HUDEP-2 (cell line): ENCODE data around the gene RAB42.
A peak's percentile ranks its signal among the peaks of the same experiment; 100 is the strongest.
"Not testable (repeated sequence)": the region's sequence is repeated elsewhere in the genome, so short reads cannot be mapped to it uniquely, and the experiment has no call there.

Experiments
- DNase-seq, 76 experiments: peaks; one replicate each; lab custom pipeline; 2025; ENCODE audit not compliant: unreplicated experiment in 76 of 76; lab: John Stamatoyannopoulos, UW

The RAB42 gene, protein sequence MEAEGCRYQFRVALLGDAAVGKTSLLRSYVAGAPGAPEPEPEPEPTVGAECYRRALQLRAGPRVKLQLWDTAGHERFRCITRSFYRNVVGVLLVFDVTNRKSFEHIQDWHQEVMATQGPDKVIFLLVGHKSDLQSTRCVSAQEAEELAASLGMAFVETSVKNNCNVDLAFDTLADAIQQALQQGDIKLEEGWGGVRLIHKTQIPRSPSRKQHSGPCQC

GRCh38 chr1:28591708-28592320, at the start of gene RAB42:
Gene RAB42 (plus strand): TSS chr1:28592265. CDS start chr1:28592512, 247 bp downstream.
- DNase-seq = peak in 2 of 76 experiments; percentile 3 to 10

GRCh38 chr1:28545246-28545628, 46.8 kb upstream of the RAB42 start:
- DNase-seq = no peak

DNA sequence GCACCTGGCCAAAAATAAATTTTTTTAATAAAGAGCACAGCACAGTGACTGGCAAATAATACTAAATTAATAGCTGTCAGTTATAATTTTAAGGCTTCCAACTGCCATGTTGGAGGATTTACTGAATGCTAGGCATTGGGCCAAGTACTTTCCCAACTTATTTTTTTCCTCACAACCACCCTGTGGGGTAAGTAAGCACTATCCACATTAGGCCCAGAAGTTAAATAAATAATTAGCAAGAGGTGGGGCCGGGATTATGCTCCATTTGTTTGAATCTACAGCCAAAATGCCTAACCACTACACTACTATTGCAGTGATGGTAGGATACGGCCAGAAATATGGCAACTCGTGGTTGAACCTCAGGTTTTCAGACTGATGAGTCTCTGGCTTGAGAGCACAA, 43.7 kb upstream of the RAB42 start:
- no peak for DNase-seq

DNA sequence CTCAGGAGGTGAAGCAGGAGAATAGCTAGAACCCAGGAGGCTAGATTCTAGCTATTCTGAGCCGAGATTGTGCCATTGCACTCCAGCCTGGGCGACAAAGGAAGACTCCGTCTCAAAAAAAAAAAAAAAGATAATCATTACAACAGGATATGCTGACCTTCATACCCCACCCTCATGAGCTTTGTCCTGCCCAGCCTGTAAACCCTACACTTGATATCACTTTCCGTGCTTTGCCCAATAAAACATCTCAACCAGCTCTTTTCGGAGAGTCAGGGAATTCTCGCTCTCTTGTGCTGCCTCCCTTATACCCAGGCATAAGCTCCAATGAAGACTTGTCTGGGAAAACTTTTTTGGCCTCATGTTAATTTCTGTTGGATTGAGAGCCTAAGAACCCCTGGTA, 40.7 kb upstream of the RAB42 start:
- no peak for DNase-seq

DNA sequence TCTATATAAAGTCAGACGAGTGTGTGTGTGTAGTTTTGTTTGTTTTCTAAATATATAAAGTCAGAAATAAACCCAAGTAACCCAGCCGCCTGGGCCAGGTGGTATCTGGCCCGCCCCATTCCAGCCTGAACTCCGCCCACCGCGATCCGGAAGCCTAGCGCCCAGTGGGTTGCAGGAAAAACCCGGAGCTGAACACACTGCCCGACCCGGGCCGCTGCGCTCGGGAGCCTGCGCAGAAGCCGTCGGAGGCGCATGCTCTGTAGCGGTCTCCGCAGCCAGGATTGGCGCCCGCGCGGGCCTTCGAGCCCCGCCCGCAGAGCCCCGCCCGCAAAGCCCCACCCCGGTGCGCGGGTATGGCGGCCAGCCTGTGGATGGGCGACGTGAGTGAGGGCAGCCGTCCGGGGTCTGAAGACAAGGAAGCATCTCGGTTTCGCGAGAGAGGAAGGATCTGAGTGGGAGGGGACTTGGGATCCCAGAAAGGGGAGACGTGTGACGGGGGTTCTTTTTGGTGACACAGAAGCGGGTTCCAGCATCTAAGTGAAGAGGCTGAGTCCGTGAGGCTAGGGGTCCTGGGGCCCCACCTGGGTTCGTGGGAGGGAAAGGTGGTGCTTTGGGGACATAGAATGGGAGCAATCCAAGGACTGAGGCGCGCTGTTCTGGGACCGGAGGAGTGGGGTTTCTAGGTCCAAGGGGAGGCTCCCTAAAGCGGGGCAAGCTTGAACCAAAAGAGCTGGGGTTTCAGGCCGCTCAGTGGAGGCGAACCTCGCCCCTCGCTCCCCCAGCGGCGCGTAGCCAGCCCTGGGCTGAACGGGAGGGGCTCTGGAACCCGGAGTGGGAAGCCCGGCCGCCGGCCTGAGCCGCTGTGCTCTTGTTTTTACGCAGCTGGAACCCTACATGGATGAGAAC, 39.1 kb upstream of the RAB42 start, which contains the start of gene TRNAU1AP:
Gene TRNAU1AP (plus strand): TSS at position 328 of the 906 bp plus-strand sequence. CDS start 26 bp downstream, at position 354.
- peak in 74 of 76 experiments; percentile 58 to 98 (median 94) for DNase-seq

DNA sequence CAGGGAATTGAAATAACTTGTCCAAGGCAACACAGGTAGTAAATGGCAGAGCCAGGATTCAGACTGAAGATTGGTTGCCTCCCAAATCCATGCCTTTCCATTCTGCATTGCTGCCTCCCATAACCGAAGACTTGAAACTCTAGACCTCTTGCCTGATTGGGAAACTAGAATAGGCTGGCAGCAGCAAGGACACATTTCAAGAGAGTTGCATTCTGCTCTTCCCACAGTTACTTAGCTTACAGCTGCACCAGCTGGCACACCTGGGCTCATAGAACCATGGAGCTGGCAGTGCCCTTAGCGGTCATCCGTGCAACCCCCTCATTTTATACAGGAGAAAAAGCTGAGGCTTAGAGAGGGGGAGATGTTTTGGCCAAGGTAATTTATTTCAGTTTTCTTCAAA, 31.2 kb upstream of the RAB42 start:
- DNase-seq = no peak

GRCh38 chr1:28564310-28564709, 27.8 kb upstream of the RAB42 start:
- DNase-seq = no peak

DNA sequence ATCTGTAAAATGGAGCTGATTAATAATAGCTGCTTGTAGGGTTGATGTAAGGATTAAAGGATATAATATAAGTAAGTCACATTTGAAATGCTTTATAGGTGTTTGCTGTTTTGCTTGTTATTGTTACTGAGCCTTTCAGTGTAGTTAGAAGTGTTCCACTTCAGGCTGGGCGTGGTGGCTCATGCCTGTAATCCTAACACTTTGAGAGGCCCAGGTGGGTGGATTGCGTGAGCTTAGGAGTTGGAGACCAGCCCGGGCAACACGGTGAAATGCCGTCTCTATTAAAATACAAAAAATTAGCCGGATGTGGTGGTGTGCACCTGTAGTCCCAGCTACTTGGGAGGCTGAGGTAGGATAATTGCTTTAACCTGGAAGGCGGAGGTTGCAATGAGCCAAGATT, 27.0 kb upstream of the RAB42 start:
- DNase-seq = no peak

GRCh38 chr1:28565726-28566125, 26.3 kb upstream of the RAB42 start:
- no peak for DNase-seq

DNA sequence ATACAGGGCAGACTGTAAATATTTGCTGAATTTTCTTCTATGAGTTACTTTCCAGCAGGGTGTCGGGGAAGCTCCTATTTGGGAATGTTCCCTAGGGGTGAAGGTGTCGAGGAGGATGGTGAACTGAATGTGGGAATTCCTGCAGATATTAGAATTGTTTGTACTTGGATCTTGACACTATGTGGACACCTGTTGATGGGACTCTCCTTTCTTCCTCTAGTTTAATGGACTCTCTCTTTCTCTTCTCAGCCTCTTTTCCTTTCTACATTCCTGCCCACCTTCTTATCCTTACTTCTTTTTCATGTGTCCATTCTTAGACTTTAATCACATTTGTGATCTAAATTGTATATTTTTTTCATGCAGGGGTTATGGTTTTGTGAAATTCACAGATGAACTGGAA, 25.1 kb upstream of the RAB42 start:
- no peak for DNase-seq

DNA sequence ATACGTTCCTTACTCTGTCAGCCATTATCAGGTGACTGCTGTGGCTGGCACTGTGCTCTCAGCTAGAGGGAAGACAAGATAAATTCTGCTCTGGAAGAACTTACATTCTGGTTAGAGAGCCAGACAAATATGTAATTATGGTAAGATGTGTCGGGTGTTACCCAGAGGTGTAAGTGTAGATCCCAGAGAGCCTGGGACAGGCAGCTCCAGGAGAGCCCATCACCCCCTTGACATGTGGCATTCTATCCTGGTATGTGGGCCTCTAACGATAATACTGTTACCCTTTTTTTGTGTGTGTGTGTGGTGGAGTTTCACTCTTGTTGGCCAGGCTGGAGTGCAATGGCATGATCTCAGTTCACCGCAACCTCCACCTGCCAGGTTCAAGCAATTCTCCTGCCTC, 20.2 kb upstream of the RAB42 start:
- no peak for DNase-seq

GRCh38 chr1:28572891-28573290, 19.2 kb upstream of the RAB42 start:
- DNase-seq = not testable (repeated sequence)

DNA sequence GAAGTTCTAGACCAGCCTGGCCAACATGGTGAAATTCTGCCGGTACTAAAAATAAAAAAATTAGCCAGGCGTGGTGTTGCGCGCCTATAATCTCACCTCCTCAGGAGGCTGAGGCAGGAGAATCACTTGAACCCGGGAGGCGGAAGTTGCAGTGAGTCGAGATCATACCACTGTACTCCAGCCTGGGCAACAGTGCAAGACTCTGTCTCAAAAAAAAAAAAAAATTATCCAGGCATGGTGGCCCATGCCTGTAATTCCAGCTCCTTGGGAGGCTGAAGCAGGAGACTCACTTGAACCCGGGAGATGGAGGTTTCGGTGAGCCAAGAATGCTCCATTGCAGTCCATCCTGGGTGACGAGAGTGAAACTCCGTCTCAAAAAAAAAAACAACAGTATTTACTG, 18.5 kb upstream of the RAB42 start:
- DNase-seq = no peak

DNA sequence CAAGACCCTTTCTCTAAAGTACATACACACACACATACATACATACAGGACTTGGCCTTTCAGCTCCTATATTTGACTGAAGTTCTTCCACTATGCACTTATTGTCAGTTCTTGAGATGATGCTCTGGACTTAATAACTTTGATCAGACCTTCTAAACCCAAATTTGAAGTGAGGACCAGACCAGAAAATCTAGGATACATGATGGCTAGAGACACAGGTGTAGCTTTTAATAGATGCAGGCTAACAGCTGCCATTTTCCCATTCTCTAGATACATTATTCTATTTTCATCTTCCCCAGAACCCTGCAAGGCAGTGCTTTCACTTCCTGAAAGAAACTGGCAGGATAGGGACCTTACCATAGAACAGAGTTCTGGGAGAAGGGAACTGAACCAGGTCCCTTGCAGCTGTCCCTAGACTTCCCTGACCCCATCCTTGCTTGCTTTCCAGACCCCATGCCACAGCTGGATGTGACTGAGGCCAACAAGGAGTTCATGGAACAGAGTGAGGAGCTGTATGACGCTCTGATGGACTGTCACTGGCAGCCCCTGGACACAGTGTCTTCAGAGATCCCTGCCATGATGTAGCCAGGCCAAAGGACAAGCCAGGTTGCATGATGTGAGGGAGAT, 14.9 kb upstream of the RAB42 start:
- peak in 14 of 76 experiments; percentile 6 to 46 (median 22) for DNase-seq

- DNase-seq = peak in 7 of 76 experiments; percentile 8 to 46 (median 21)
These were observed 14.1 kb upstream of the RAB42 start for GRCh38 chr1:28577738-28578536.

DNA sequence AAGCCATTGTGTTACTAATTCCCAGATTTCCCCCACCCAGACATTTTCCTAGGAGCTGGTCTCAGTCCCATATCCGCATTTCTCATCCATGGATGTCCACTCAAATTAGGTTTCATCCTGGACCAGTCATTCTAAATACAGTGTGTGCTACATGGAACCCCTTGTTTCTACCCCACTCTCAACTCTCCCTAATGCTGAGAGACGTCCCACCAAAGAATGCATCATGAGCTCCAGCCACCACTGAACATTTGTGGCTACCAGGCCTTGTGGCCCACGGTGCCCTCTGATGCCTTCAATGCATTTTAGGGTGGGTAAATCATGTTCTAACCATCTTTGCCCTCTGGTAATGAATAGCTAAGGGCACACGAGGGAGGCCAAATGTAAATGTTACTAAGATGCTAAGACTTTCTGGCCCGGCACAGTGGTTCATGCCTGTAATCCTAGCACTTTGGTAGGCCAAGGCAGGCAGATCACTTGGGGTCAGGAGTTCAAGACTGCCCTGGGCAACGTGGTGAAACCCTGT, 13.3 kb upstream of the RAB42 start:
- DNase-seq = no peak

DNA sequence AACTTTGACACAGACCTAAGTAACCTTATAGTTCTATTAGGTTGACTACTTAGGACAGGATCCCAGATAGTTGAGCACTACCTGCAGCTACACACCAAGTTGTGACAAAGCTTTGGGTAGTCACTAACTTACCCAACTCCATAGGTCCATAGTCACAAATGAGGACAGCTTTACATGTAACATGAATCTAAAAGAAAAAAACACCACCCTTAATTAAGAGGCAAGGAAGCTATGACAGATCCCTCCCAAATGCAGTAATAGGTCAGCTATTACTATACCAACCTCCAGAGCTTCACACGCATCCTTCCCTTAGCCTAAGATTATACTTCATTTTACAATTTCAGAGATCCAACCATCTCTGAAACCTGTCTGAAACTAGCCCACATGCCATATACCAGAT, 12.7 kb upstream of the RAB42 start:
- no peak for DNase-seq

GRCh38 chr1:28580722-28581530, 11.1 kb upstream of the RAB42 start:
- peak in 30 of 76 experiments; percentile 2 to 65 (median 34) for DNase-seq
